ENCODE measurements around the gene FUT8.

FUT8 gene

DNA sequence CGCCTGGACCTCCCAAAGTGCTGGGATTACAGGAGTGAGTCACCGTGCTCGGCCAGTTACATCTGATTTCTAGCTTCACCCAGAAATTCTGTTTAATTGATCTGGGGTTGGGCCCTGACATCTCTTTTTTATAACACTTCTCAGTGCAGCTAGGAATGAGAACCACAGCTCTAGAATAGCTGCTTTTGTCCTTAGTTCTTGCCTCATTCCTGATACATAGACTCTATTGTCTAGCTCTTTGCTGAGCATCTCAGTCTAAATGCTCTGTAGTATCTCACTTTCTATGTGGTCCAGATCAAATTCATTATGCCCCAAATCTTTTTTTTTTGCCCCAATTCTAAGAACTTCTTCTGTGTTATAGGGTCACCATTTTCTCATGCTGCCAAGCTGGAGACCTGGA is 29.9 kb upstream of the FUT8 start:
- H3K4me2 ChIP-seq (ENCODE audit: insufficient read depth, low read length, poor library complexity, severe bottlenecking): no peak overlapping the region
- H4K91ac ChIP-seq (ENCODE audit: low read depth, low read length, poor library complexity): no peak overlapping the region
- WGBS, 2 donors (ENCODE audit: extremely low coverage in 2 of 2, insufficient read length in 2 of 2, insufficient replicate concordance in 1 of 2): no CpG with 5 or more reads among the region's 3 CpGs
- no peak overlapping the region for H2BK120ac ChIP-seq (ENCODE audit: low read depth, low read length)
- no peak overlapping the region for H2BK15ac ChIP-seq (ENCODE audit: low read length)
- H2AK5ac ChIP-seq (ENCODE audit: low read depth, low read length): no peak overlapping the region
- no peak for DNase-seq (ENCODE audit: low spot score)
- no peaks in the 10 kb centered on the region for H3K9me3 ChIP-seq (replicated peaks in 1 of 2; ENCODE audit: control insufficient read depth in 2 of 2, insufficient read depth in 1 of 2, low read depth in 1 of 2, low read length in 2 of 2)
- no peak overlapping the region for H3K4me3 ChIP-seq (ENCODE audit: low read length in 2 of 2)
- no peaks in the 10 kb centered on the region for H3K4me1 ChIP-seq (ENCODE audit: control insufficient read depth in 2 of 2, insufficient read depth in 1 of 2, low read depth in 1 of 2, low read length in 2 of 2)
- no peaks in the 10 kb centered on the region for H3K27me3 ChIP-seq (ENCODE audit: control insufficient read depth in 3 of 3, insufficient read depth in 3 of 3, low read depth in 1 of 3, low read length in 3 of 3)
- H3K79me1 ChIP-seq (ENCODE audit: low read depth, low read length): no peaks in the 10 kb centered on the region
- no peak overlapping the region for H3K27ac ChIP-seq (replicated peaks; ENCODE audit: low read length)
- no peak overlapping the region for H3K14ac ChIP-seq (ENCODE audit: low read length)
- no peak overlapping the region for H2BK12ac ChIP-seq (ENCODE audit: low read length)
- no peak overlapping the region for H2AFZ ChIP-seq (ENCODE audit: low read length)
- H3K9ac ChIP-seq (ENCODE audit: low read depth, low read length, poor library complexity): no peak overlapping the region
- no peak overlapping the region for H2BK5ac ChIP-seq (ENCODE audit: low read length)
- no peak overlapping the region for H3K18ac ChIP-seq (ENCODE audit: low read length)
- H3K36me3 ChIP-seq (replicated peaks in 1 of 2; ENCODE audit: control insufficient read depth in 2 of 2, insufficient read depth in 2 of 2, low read length in 2 of 2): no peaks in the 10 kb centered on the region
- no peak overlapping the region for H4K8ac ChIP-seq (ENCODE audit: low read depth, low read length)
- no peak overlapping the region for H3K23ac ChIP-seq (ENCODE audit: low read depth, low read length, poor library complexity)
- H3K4ac ChIP-seq (ENCODE audit: low read length): no peak overlapping the region

GRCh38 chr14:65387171-65387570 is 25.4 kb upstream of the FUT8 start:
- Histone ChIP-seq H3K14ac (ENCODE audit: low read length) (no peak overlapping the region), H2BK15ac (ENCODE audit: low read length) (no peak overlapping the region), H2BK120ac (ENCODE audit: low read depth, low read length) (no peak overlapping the region), H2BK5ac (ENCODE audit: low read length) (no peak overlapping the region), H3K9me3 (replicated peaks in 1 of 2; ENCODE audit: control insufficient read depth in 2 of 2, insufficient read depth in 1 of 2, low read depth in 1 of 2, low read length in 2 of 2) (no peaks in the 10 kb centered on the region), H3K4me3 (ENCODE audit: low read length in 2 of 2) (no peak overlapping the region), H2AK5ac (ENCODE audit: low read depth, low read length) (no peak overlapping the region), H3K79me1 (ENCODE audit: low read depth, low read length) (no peaks in the 10 kb centered on the region), H3K4ac (ENCODE audit: low read length) (no peak overlapping the region), H3K27me3 (ENCODE audit: control insufficient read depth in 3 of 3, insufficient read depth in 3 of 3, low read depth in 1 of 3, low read length in 3 of 3) (no peaks in the 10 kb centered on the region), H2BK12ac (ENCODE audit: low read length) (no peak overlapping the region), H3K4me1 (ENCODE audit: control insufficient read depth in 2 of 2, insufficient read depth in 1 of 2, low read depth in 1 of 2, low read length in 2 of 2) (no peaks in the 10 kb centered on the region), H4K8ac (ENCODE audit: low read depth, low read length) (no peak overlapping the region), H2AFZ (ENCODE audit: low read length) (no peak overlapping the region), H3K4me2 (ENCODE audit: insufficient read depth, low read length, poor library complexity, severe bottlenecking) (no peak overlapping the region), H4K91ac (ENCODE audit: low read depth, low read length, poor library complexity) (no peak overlapping the region), H3K18ac (ENCODE audit: low read length) (no peak overlapping the region), H3K9ac (ENCODE audit: low read depth, low read length, poor library complexity) (no peak overlapping the region), H3K27ac (replicated peaks; ENCODE audit: low read length) (no peak overlapping the region), H3K36me3 (replicated peaks in 1 of 2; ENCODE audit: control insufficient read depth in 2 of 2, insufficient read depth in 2 of 2, low read length in 2 of 2) (no peaks in the 10 kb centered on the region), H3K23ac (ENCODE audit: low read depth, low read length, poor library complexity) (no peak overlapping the region)
- no CpG with 5 or more reads among the region's 6 CpGs for WGBS, 2 donors (ENCODE audit: extremely low coverage in 2 of 2, insufficient read length in 2 of 2, insufficient replicate concordance in 1 of 2)
- no peak for DNase-seq (ENCODE audit: low spot score)

DNA sequence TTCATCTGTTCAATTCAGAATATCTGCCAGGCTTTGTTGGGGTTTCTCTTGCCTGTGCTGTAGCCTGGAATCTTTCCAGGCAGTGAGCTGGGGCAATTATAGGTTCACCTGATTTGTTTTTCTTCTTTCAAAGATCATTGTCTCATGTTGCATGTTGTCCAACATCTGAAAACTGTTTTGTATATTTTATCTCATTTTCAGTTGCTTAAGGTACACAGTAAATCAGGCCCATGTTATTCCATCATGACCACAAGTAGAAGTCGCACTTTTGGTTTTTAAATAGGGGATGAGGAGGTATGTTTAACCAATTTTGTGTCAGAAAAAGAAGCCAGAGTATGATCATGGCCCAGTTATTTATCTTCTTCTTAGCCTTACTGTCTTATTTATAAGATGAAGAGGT is 24.9 kb upstream of the FUT8 start:
- no peak overlapping the region for H2AK5ac ChIP-seq (ENCODE audit: low read depth, low read length)
- H3K4me2 ChIP-seq (ENCODE audit: insufficient read depth, low read length, poor library complexity, severe bottlenecking): no peak overlapping the region
- no peak overlapping the region for H3K18ac ChIP-seq (ENCODE audit: low read length)
- H3K4ac ChIP-seq (ENCODE audit: low read length): no peak overlapping the region
- no peak overlapping the region for H2BK15ac ChIP-seq (ENCODE audit: low read length)
- H3K9me3 ChIP-seq (replicated peaks in 1 of 2; ENCODE audit: control insufficient read depth in 2 of 2, insufficient read depth in 1 of 2, low read depth in 1 of 2, low read length in 2 of 2): no peaks in the 10 kb centered on the region
- H3K9ac ChIP-seq (ENCODE audit: low read depth, low read length, poor library complexity): no peak overlapping the region
- H2BK5ac ChIP-seq (ENCODE audit: low read length): no peak overlapping the region
- no CpG with 5 or more reads among the region's 1 CpG for WGBS, 2 donors (ENCODE audit: extremely low coverage in 2 of 2, insufficient read length in 2 of 2, insufficient replicate concordance in 1 of 2)
- H3K36me3 ChIP-seq (replicated peaks in 1 of 2; ENCODE audit: control insufficient read depth in 2 of 2, insufficient read depth in 2 of 2, low read length in 2 of 2): no peaks in the 10 kb centered on the region
- no peaks in the 10 kb centered on the region for H3K4me1 ChIP-seq (ENCODE audit: control insufficient read depth in 2 of 2, insufficient read depth in 1 of 2, low read depth in 1 of 2, low read length in 2 of 2)
- H2BK120ac ChIP-seq (ENCODE audit: low read depth, low read length): no peak overlapping the region
- no peak overlapping the region for H2BK12ac ChIP-seq (ENCODE audit: low read length)
- H4K8ac ChIP-seq (ENCODE audit: low read depth, low read length): no peak overlapping the region
- H3K27ac ChIP-seq (replicated peaks; ENCODE audit: low read length): no peak overlapping the region
- no peak overlapping the region for H2AFZ ChIP-seq (ENCODE audit: low read length)
- no peaks in the 10 kb centered on the region for H3K79me1 ChIP-seq (ENCODE audit: low read depth, low read length)
- H3K23ac ChIP-seq (ENCODE audit: low read depth, low read length, poor library complexity): no peak overlapping the region
- H3K27me3 ChIP-seq (ENCODE audit: control insufficient read depth in 3 of 3, insufficient read depth in 3 of 3, low read depth in 1 of 3, low read length in 3 of 3): no peaks in the 10 kb centered on the region
- H3K4me3 ChIP-seq (ENCODE audit: low read length in 2 of 2): no peak overlapping the region
- no peak overlapping the region for H3K14ac ChIP-seq (ENCODE audit: low read length)
- no peak overlapping the region for H4K91ac ChIP-seq (ENCODE audit: low read depth, low read length, poor library complexity)
- DNase-seq (ENCODE audit: low spot score): no peak

DNA sequence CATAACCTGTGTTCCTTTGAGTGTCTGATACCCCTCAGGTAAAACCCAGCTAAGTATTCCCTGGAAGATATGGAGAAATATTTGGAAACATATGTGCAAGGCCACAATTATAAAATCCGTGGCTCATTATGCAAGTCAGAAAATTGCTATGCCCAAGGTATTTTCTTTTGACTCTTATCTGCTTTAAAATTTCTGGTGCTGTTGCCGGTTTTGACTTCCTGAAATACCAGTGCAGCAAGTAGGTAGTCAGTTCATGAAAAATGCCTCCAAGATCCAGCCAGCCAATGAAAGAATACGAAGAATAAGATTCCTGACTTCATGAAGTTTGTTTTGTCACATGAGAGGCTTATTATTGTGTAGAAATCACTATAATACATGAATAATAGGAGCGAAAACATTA is 20.2 kb upstream of the FUT8 start:
- WGBS, 2 donors (ENCODE audit: extremely low coverage in 2 of 2, insufficient read length in 2 of 2, insufficient replicate concordance in 1 of 2): no CpG with 5 or more reads among the region's 4 CpGs
- Histone ChIP-seq H2AK5ac (ENCODE audit: low read depth, low read length) (no peak overlapping the region), H3K14ac (ENCODE audit: low read length) (no peak overlapping the region), H3K4me2 (ENCODE audit: insufficient read depth, low read length, poor library complexity, severe bottlenecking) (no peak overlapping the region), H3K4ac (ENCODE audit: low read length) (no peak overlapping the region), H2BK120ac (ENCODE audit: low read depth, low read length) (no peak overlapping the region), H3K4me1 (ENCODE audit: control insufficient read depth in 2 of 2, insufficient read depth in 1 of 2, low read depth in 1 of 2, low read length in 2 of 2) (no peaks in the 10 kb centered on the region), H2BK15ac (ENCODE audit: low read length) (no peak overlapping the region), H3K36me3 (replicated peaks in 1 of 2; ENCODE audit: control insufficient read depth in 2 of 2, insufficient read depth in 2 of 2, low read length in 2 of 2) (no peaks in the 10 kb centered on the region), H3K23ac (ENCODE audit: low read depth, low read length, poor library complexity) (no peak overlapping the region), H3K4me3 (ENCODE audit: low read length in 2 of 2) (no peak overlapping the region), H4K91ac (ENCODE audit: low read depth, low read length, poor library complexity) (no peak overlapping the region), H3K27me3 (ENCODE audit: control insufficient read depth in 3 of 3, insufficient read depth in 3 of 3, low read depth in 1 of 3, low read length in 3 of 3) (no peaks in the 10 kb centered on the region), H3K9ac (ENCODE audit: low read depth, low read length, poor library complexity) (no peak overlapping the region), H3K27ac (replicated peaks; ENCODE audit: low read length) (no peak overlapping the region), H3K9me3 (replicated peaks in 1 of 2; ENCODE audit: control insufficient read depth in 2 of 2, insufficient read depth in 1 of 2, low read depth in 1 of 2, low read length in 2 of 2) (peaks cover 0 to 7% of the 10 kb centered on the region in 2 donors), H4K8ac (ENCODE audit: low read depth, low read length) (no peak overlapping the region), H2AFZ (ENCODE audit: low read length) (no peak overlapping the region), H2BK5ac (ENCODE audit: low read length) (no peak overlapping the region), H3K79me1 (ENCODE audit: low read depth, low read length) (no peaks in the 10 kb centered on the region), H2BK12ac (ENCODE audit: low read length) (no peak overlapping the region), H3K18ac (ENCODE audit: low read length) (no peak overlapping the region)
- no peak for DNase-seq (ENCODE audit: low spot score)

Data from neuronal stem cell (in vitro differentiated cells).